HG03457 (cell line): ENCODE results near the gene PGAP3.
"Not testable (repeated sequence)": the region's sequence is repeated elsewhere in the genome, so short reads cannot be mapped to it uniquely, and the experiment has no call there.

ENCODE experiments used
- ATAC-seq: cut with Tn5 transposase; IDR thresholded peaks from one replicate; pipeline ENCODE4 v1.9.1; 2021; ENCODE audit warnings: moderate number of reproducible peaks; ENCODE audit not compliant: unreplicated experiment

PGAP3 gene, protein sequence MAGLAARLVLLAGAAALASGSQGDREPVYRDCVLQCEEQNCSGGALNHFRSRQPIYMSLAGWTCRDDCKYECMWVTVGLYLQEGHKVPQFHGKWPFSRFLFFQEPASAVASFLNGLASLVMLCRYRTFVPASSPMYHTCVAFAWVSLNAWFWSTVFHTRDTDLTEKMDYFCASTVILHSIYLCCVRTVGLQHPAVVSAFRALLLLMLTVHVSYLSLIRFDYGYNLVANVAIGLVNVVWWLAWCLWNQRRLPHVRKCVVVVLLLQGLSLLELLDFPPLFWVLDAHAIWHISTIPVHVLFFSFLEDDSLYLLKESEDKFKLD

GRCh38 chr17:39687546-39688474, at the start of gene PGAP3:
PGAP3 (minus strand) TSS chr17:39688057; CDS start chr17:39688014, 43 bp downstream.
- ATAC-seq = peak; percentile 73

DNA sequence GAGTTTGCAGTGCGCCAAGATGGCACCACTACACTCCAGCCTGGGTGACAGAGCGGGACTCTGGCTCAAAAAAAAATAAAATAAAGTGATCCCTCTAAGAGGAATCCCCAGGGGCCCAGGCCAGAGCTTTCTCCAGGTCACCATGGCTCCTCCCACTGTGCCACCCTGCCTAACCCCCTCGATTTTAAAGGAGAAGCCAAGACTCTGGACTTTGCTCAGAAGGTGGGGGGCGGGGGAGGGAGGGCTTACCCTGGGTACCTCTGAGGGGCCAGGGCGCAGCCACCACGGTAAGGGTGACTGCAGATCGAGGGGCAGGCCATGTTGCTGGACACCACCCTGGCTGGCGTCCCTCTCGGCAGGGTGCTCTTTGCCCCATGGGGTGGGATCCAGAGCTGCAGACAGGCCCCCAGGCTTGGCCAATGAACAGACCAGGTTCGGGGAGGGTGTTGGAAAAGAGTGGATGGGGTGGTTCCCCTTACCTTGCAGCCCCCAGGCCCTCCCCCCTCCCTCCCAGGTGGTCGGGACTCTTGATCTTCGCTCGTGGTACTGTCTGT, 49.4 kb upstream of the PGAP3 start:
- ATAC-seq = no peak

DNA sequence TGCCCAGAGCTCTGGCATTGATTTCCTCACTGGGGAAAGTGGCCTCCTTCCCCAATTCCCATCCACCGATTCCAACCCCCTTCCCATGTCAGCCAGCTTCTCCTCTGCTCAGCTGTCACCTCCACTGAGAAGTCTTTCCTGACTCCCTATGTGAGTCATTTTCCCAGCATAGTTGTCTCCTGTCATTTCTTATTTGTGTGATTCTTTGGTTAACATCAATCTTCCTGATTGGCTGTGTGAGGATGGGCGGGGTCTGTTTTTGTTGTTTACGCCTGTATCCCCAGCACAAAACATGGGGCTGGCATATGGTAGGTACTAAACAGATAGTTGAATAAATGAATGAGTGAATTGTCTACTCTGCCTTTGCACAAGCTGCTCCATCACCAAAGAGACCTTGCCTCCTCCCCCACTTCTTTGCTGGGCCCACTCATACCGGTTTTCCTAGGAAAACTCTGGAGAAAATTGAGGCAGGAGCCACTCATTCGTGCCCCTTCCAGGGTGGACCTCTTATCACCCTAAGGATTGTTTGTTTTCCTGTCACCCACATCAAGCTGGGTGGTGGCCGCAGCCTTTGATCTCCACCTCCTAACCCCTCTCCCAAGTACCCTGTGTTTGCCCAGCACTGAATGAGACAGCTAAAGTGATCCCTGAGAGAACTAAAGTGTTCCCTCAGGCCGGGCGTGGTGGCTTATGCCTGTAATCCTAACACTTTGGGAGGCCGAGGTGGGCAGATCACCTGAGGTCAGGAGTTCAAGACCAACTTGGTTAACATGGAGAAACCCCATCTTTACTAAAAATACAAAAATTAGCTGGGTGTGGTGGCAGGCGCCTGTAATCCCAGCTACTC, 48.7 kb upstream of the PGAP3 start:
- ATAC-seq = no peak

GRCh38 chr17:39735882-39736281, 48.0 kb upstream of the PGAP3 start:
- no peak for ATAC-seq

GRCh38 chr17:39732586-39732985, 44.7 kb upstream of the PGAP3 start:
- no peak for ATAC-seq

- ATAC-seq = peak; percentile 69
Measured at GRCh38 chr17:39730095-39730921, 42.5 kb upstream of the PGAP3 start, which contains the start of gene MIEN1. MIEN1 (minus strand) TSS chr17:39730532; CDS start chr17:39730495, 37 bp downstream.

- ATAC-seq = no peak
Measured at GRCh38 chr17:39729280-39729851, 41.5 kb upstream of the PGAP3 start.

DNA sequence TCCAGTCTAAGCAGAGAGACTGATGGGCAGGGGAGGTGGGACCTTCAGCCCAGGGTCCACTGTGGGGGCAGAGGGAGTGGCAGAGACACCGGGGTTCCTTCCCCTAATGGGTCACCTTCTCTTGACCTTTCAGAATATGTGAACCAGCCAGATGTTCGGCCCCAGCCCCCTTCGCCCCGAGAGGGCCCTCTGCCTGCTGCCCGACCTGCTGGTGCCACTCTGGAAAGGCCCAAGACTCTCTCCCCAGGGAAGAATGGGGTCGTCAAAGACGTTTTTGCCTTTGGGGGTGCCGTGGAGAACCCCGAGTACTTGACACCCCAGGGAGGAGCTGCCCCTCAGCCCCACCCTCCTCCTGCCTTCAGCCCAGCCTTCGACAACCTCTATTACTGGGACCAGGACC, 39.7 kb upstream of the PGAP3 start:
- ATAC-seq = no peak

- ATAC-seq = no peak
Measured at GRCh38 chr17:39726617-39727016, 38.8 kb upstream of the PGAP3 start.

GRCh38 chr17:39725923-39726322, 38.1 kb upstream of the PGAP3 start:
- ATAC-seq = not testable (repeated sequence)

DNA sequence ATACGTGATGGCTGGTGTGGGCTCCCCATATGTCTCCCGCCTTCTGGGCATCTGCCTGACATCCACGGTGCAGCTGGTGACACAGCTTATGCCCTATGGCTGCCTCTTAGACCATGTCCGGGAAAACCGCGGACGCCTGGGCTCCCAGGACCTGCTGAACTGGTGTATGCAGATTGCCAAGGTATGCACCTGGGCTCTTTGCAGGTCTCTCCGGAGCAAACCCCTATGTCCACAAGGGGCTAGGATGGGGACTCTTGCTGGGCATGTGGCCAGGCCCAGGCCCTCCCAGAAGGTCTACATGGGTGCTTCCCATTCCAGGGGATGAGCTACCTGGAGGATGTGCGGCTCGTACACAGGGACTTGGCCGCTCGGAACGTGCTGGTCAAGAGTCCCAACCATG, 36.9 kb upstream of the PGAP3 start:
- no peak for ATAC-seq

- ATAC-seq = no peak
Measured at GRCh38 chr17:39722965-39723848, 35.4 kb upstream of the PGAP3 start.

- no peak for ATAC-seq
Measured at GRCh38 chr17:39722104-39722503, 34.2 kb upstream of the PGAP3 start.

DNA sequence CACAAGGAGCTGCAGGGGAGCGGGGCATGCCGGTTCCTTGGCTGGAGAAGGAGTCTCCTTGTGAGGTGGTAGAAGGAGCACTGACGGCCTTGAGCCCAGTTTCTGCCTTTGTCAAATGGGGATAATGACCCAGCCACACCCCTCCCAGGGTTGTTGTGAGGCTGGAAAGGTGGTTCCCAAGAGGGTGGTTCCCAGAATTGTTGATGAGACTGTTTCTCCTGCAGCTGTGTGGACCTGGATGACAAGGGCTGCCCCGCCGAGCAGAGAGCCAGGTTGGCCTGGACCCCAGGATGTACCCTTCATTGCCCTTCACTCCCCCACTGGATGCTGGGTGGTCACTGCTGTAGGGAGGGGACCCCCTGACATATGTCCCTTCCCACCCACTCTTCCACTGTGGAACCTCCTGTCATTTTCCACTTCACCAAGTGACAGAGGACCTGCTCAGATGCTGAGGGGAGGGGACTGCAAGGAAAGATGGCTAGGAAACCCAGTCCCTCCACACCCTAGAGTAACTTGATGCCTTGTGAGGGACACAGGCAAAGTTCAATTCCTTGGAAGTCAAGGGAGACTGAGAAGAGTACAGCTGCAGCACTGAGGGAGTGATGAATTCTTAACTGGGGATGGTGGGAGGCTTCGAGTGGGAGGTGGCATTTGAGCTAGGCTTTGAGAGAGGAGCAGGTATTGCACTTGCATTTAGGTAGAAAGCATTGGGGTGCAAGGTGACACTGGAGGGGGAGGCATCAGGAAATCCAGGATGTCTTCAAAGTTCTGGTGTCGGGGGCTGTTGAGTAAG, 31.9 kb upstream of the PGAP3 start:
- ATAC-seq = no peak

GRCh38 chr17:39717660-39718059, 29.8 kb upstream of the PGAP3 start:
- ATAC-seq = no peak

DNA sequence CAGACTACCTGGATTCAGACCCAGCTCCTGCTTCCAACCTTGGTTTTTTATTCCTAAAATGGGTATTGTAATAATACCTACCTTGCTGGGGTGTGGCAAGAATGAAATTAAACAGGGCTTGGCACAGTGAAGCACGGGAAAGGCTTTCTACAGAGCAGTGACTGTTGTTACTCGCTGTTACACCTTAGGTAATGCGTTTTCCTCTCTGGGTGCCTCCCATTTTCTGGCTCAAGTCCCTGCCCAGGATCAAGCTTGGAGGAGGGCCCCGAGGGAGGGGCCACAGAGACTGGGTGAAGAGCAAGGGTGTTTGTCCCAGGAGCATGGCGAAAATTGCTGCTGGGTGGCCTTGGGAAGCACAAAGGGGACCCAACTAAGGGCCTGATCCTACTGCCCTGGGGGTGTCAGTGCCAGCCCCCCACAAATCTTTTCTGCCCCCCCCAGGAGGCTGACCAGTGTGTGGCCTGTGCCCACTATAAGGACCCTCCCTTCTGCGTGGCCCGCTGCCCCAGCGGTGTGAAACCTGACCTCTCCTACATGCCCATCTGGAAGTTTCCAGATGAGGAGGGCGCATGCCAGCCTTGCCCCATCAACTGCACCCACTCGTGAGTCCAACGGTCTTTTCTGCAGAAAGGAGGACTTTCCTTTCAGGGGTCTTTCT, 29.2 kb upstream of the PGAP3 start:
- ATAC-seq = no peak
